ENCODE data around the gene FHL1.

Gene FHL1

GRCh38 chrX:136185401-136186022, 38.2 kb downstream of the FHL1 start:
- no peak for DNase-seq (ENCODE audit: low read depth in 2 of 2)

- DNase-seq (ENCODE audit: low read depth in 2 of 2), result no peak
Measured at GRCh38 chrX:136186023-136186413, 38.7 kb downstream of the FHL1 start.

- no peak for DNase-seq (ENCODE audit: low read depth in 2 of 2)
Measured at GRCh38 chrX:136189222-136189621, 41.9 kb downstream of the FHL1 start.

GRCh38 chrX:136190038-136190713, 42.8 kb downstream of the FHL1 start:
- DNase-seq (ENCODE audit: low read depth in 2 of 2), result no peak

- no peak for DNase-seq (ENCODE audit: low read depth in 2 of 2)
Measured at GRCh38 chrX:136191171-136191570, 43.8 kb downstream of the FHL1 start.

GRCh38 chrX:136192135-136192534, 44.8 kb downstream of the FHL1 start:
- DNase-seq (ENCODE audit: low read depth in 2 of 2), result no peak

- DNase-seq (ENCODE audit: low read depth in 2 of 2), result no peak
Measured at GRCh38 chrX:136192839-136193414, 45.6 kb downstream of the FHL1 start.

- no peak for DNase-seq (ENCODE audit: low read depth in 2 of 2)
Measured at GRCh38 chrX:136193771-136194170, 46.4 kb downstream of the FHL1 start.

GRCh38 chrX:136194536-136194935, 47.2 kb downstream of the FHL1 start:
- no peak for DNase-seq (ENCODE audit: low read depth in 2 of 2)

GRCh38 chrX:136195247-136195646, 47.9 kb downstream of the FHL1 start:
- no peak for DNase-seq (ENCODE audit: low read depth in 2 of 2)

GRCh38 chrX:136196691-136197155, 49.4 kb downstream of the FHL1 start:
- DNase-seq (ENCODE audit: low read depth in 2 of 2), result no peak

- no peak for DNase-seq (ENCODE audit: low read depth in 2 of 2)
Measured at GRCh38 chrX:136198010-136198409, 50.7 kb downstream of the FHL1 start.

GRCh38 chrX:136198678-136199243, 51.4 kb downstream of the FHL1 start:
- DNase-seq (ENCODE audit: low read depth in 2 of 2), result no peak

GRCh38 chrX:136199365-136199764, 52.0 kb downstream of the FHL1 start:
- no peak for DNase-seq (ENCODE audit: low read depth in 2 of 2)

GRCh38 chrX:136200466-136200865, 53.1 kb downstream of the FHL1 start:
- DNase-seq (ENCODE audit: low read depth in 2 of 2), result no peak

- DNase-seq (ENCODE audit: low read depth in 2 of 2), result no peak
Measured at GRCh38 chrX:136201601-136202000, 54.3 kb downstream of the FHL1 start.

GRCh38 chrX:136202889-136203288, 55.6 kb downstream of the FHL1 start:
- no peak for DNase-seq (ENCODE audit: low read depth in 2 of 2)

GRCh38 chrX:136203438-136203837, 56.1 kb downstream of the FHL1 start:
- DNase-seq (ENCODE audit: low read depth in 2 of 2), result no peak

GRCh38 chrX:136203951-136204350, 56.6 kb downstream of the FHL1 start:
- no peak for DNase-seq (ENCODE audit: low read depth in 2 of 2)

- DNase-seq (ENCODE audit: low read depth in 2 of 2), result no peak
Measured at GRCh38 chrX:136204571-136204970, 57.2 kb downstream of the FHL1 start.

GRCh38 chrX:136205882-136206380, 58.6 kb downstream of the FHL1 start:
- DNase-seq (ENCODE audit: low read depth in 2 of 2), result no peak

GRCh38 chrX:136206916-136207315, 59.6 kb downstream of the FHL1 start:
- DNase-seq (ENCODE audit: low read depth in 2 of 2), result no peak

- DNase-seq (ENCODE audit: low read depth in 2 of 2), result no peak
Measured at GRCh38 chrX:136207546-136207945, 60.2 kb downstream of the FHL1 start.

All from stimulated activated CD8-positive, alpha-beta memory T cell treated with anti-CD3 and anti-CD28 coated beads, Interleukin-2, amount 100 ng/mL, for 1 hour (primary cell).